SK-N-SH (cell line): ENCODE data around the gene IGFBP7. TPM values are rescaled to one million over a fixed set of nuclear protein-coding genes. Genes with fewer than 3 reads are reported as not detected.

ENCODE experiments used
- CTCF ChIA-PET: fragments of 300-600, 350-600 bp; formaldehyde crosslinking; extraction: SDS; loops from one replicate; lab custom pipeline; 2021; lab: Yijun Ruan, JAX
- POLR2A ChIA-PET: fragments of 350-600 bp; sonication (Branson Sonifier 250); formaldehyde crosslinking; extraction: SDS; loops from one replicate; lab custom pipeline; 2020; ENCODE audit warnings: antibody characterized with exemption, inconsistent platforms; lab: Yijun Ruan, JAX
- DNase-seq: peaks from one replicate; pipeline ENCODE4 v3.0.0; 2012
- H2AFZ ChIP-seq: fragments of 200-600 bp; sonication (generic); 2 replicates; pipeline ENCODE4 v1.8.1; 2016; ENCODE audit warnings: antibody characterized with exemption, mild to moderate bottlenecking, low read depth
- H3F3A ChIP-seq: fragments of 200-600 bp; sonication (generic); replicated peaks from 2 replicates; pipeline ENCODE3; 2016; ENCODE audit warnings: antibody characterized with exemption, mild to moderate bottlenecking; ENCODE audit not compliant: insufficient read depth
- H3K27ac ChIP-seq, 2 experiments: fragments of 200-500 bp in 1 of 2; fragments of 200-600 bp in 1 of 2; sonication (Bioruptor generic) in 1 of 2; sonication (generic), shearing (Covaris generic) in 1 of 2; 2 replicates each; pipeline versions ENCODE4 v1.5.1 to v1.6.1; 2014 to 2016; ENCODE audit warnings: low read depth in 2 of 2, inconsistent platforms in 1 of 2, low read length in 1 of 2, mild to moderate bottlenecking in 1 of 2, mixed read lengths in 1 of 2
- H3K27me3 ChIP-seq: fragments of 200-600 bp; sonication (generic), shearing (Covaris generic); 2 replicates; pipeline ENCODE4 v1.6.1; 2016; ENCODE audit warnings: mixed run types; ENCODE audit not compliant: insufficient read depth
- H3K36me3 ChIP-seq, 2 experiments: fragments of 200-500 bp in 1 of 2; fragments of 200-600 bp in 1 of 2; sonication (Bioruptor generic) in 1 of 2; sonication (generic) in 1 of 2; replicated peaks in 1 of 2; 2 replicates each; pipeline versions ENCODE3 to v1.5.1; 2014 to 2016; ENCODE audit warnings: low read length in 1 of 2, mild to moderate bottlenecking in 1 of 2; ENCODE audit not compliant: insufficient read depth in 2 of 2, control insufficient read depth in 1 of 2
- H3K4me1 ChIP-seq, 2 experiments: fragments of 200-500 bp in 1 of 2; fragments of 200-600 bp in 1 of 2; sonication (Bioruptor generic) in 1 of 2; sonication (generic), shearing (Covaris generic) in 1 of 2; 2 replicates each; pipeline versions ENCODE4 v1.5.1 to v1.6.1; 2014 to 2016; ENCODE audit warnings: low read depth in 1 of 2, low read length in 1 of 2, mixed run types in 1 of 2; ENCODE audit not compliant: insufficient read depth in 2 of 2, control insufficient read depth in 1 of 2
- H3K4me2 ChIP-seq: fragments of 200-600 bp; sonication (generic), shearing (Covaris generic); 2 replicates; pipeline ENCODE4 v1.6.1; 2017; ENCODE audit warnings: mixed run types
- H3K4me3 ChIP-seq, 2 experiments: fragments of 200-500 bp in 1 of 2; fragments of 200-600 bp in 1 of 2; sonication (Bioruptor generic) in 1 of 2; sonication (generic), shearing (Covaris generic) in 1 of 2; 2 replicates each; pipeline versions ENCODE4 v1.5.1 to v1.8.1; 2014 to 2016; ENCODE audit warnings: low read depth in 2 of 2, inconsistent platforms in 1 of 2, low read length in 1 of 2, mild to moderate bottlenecking in 1 of 2, mixed read lengths in 1 of 2, moderate library complexity in 1 of 2
- H3K79me2 ChIP-seq: fragments of 200-600 bp; sonication (generic); 2 replicates; pipeline ENCODE4 v1.8.1; 2017; ENCODE audit warnings: mild to moderate bottlenecking; ENCODE audit not compliant: insufficient read depth
- H3K9ac ChIP-seq: fragments of 200-600 bp; sonication (generic); 2 replicates; pipeline ENCODE4 v1.6.1; 2017; ENCODE audit warnings: mixed run types
- H3K9me2 ChIP-seq: fragments of 200-600 bp; sonication (generic); 2 replicates; pipeline ENCODE4 v1.6.1; 2017; ENCODE audit warnings: mixed run types
- H3K9me3 ChIP-seq: fragments of 200-600 bp; sonication (generic); 2 replicates; pipeline ENCODE4 v1.6.1; 2017; ENCODE audit warnings: mixed run types, mild to moderate bottlenecking, moderate library complexity
- H4K20me1 ChIP-seq: fragments of 200-600 bp; sonication (generic); 2 replicates; pipeline ENCODE4 v1.6.1; 2017; ENCODE audit warnings: mild to moderate bottlenecking, mixed run types; ENCODE audit not compliant: insufficient read depth
- CHD2 ChIP-seq: fragments of 150-350 bp; IDR thresholded peaks from 2 replicates; pipeline ENCODE4 v1.6.1; 2018; ENCODE audit warnings: low read length; ENCODE audit not compliant: partially characterized antibody
- EP300 ChIP-seq, 2 experiments: IDR thresholded peaks; 2 replicates each; pipeline versions ENCODE4 v1.4.0 to v1.6.1; 2012; ENCODE audit warnings: borderline replicate concordance in 1 of 2, low read depth in 1 of 2, low read length in 1 of 2
- FOSL2 ChIP-seq: IDR thresholded peaks from 2 replicates; pipeline ENCODE4 v1.4.0; 2012; ENCODE audit warnings: low read depth, mild to moderate bottlenecking, moderate library complexity, borderline replicate concordance
- FOXJ3 ChIP-seq: sonication (generic); formaldehyde crosslinking; IDR thresholded peaks from 2 replicates; pipeline ENCODE4 v1.5.1; 2020; ENCODE audit warnings: mild to moderate bottlenecking, missing genetic modification reagents
- GATA2 ChIP-seq: sonication (generic); formaldehyde crosslinking; IDR thresholded peaks from 2 replicates; pipeline ENCODE4 v1.5.0; 2020; ENCODE audit warnings: mild to moderate bottlenecking, missing genetic modification reagents
- MAX ChIP-seq: IDR thresholded peaks from 2 replicates; pipeline ENCODE4 v1.4.0; 2012; ENCODE audit warnings: low read depth
- MEF2A ChIP-seq: IDR thresholded peaks from 2 replicates; pipeline ENCODE4 v1.4.0; 2012; ENCODE audit warnings: low read depth, borderline replicate concordance
- MXI1 ChIP-seq: IDR thresholded peaks from 2 replicates; pipeline ENCODE4 v1.6.1; 2012; ENCODE audit warnings: mild to moderate bottlenecking, low read depth, low read length, improper control_type of control experiment
- RAD21 ChIP-seq: IDR thresholded peaks from 2 replicates; pipeline ENCODE4 v1.6.1; 2012; ENCODE audit warnings: mild to moderate bottlenecking, low read length
- RCOR1 ChIP-seq: fragments of 150-350 bp; IDR thresholded peaks from 2 replicates; pipeline ENCODE4 v1.6.1; 2017; ENCODE audit warnings: antibody characterized with exemption, low read length
- RFX5 ChIP-seq: IDR thresholded peaks from 2 replicates; pipeline ENCODE4 v1.6.1; 2012; ENCODE audit warnings: mild to moderate bottlenecking, improper control_type of control experiment, low read length
- TCF12 ChIP-seq: IDR thresholded peaks from 2 replicates; pipeline ENCODE4 v1.4.0; 2012
- TEAD4 ChIP-seq: IDR thresholded peaks from 2 replicates; pipeline ENCODE4 v1.4.0; 2012; ENCODE audit warnings: mild to moderate bottlenecking, borderline replicate concordance; ENCODE audit not compliant: insufficient read depth
- ZBTB33 ChIP-seq: IDR thresholded peaks from 2 replicates; pipeline ENCODE4 v1.4.0; 2012; ENCODE audit warnings: low read depth, borderline replicate concordance
- WGBS: methylation state at CpG from one replicate; pipeline ENCODE4 v1.1.6; 2017; ENCODE audit warnings: low lambda C conversion rate; 5-methylcytosine and 5-hydroxymethylcytosine counted together
- polyA plus RNA-seq, 3 experiments: library from polyadenylated mRNA; depleted of rRNA; stranded (reverse); fragments of >200 nt; gene quantifications; 2 replicates each; pipeline ENCODE4 v1.2.3, GENCODE V29; 2012
- TF ChIP-seq, protein P1 (sequence below): fragments of 200-600 bp; sonication (generic); IDR thresholded peaks from 2 replicates; pipeline ENCODE4 v1.6.1; 2017; ENCODE audit warnings: antibody characterized with exemption, mild to moderate bottlenecking, moderate library complexity

Gene IGFBP7
- polyA plus RNA-seq, 1 of the 3 experiments (the other 2 are of a cell fraction): 0.38 TPM

DNA sequence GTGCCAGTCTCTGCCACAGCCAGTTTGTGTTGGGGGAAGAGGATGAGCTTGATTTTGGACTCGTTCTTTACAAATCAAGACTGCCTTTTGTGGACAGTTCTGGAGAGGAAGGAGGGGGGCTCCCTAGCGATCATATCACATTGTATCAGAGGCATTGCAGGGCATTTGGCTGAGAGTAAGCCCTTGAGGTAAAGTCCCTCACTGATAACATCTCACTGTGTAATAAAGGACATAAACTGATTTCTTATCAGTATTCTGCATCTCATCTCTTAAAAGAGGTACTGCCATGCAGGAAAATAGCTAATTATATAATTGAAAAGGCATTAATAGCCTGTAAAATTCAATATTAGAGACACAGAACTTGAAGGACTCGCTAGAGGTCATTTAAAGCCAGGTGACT lies 6.1 kb upstream of the IGFBP7 start:
- CTCF ChIA-PET: interaction anchor here (0.6 to 2.5 kb wide), 4 partner anchors 10 to 128 kb away, joined by 3 to 11 read pairs (median 4); no protein-coding TSS in a partner anchor
- no peak for TF ChIP-seq FOSL2
- peak; percentile 92 for TF ChIP-seq RCOR1
- TF ChIP-seq EP300 (IDR thresholded peaks at IDR 0.05; ENCODE audit: borderline replicate concordance in 1 of 2, low read depth in 1 of 2, low read length in 1 of 2): peak; percentile 10 to 95; a peak in 2 of 4 replicates
- peak; percentile 97 for TF ChIP-seq GATA2 (CRISPR knock-in tag)
- no peak for TF ChIP-seq MAX
- TF ChIP-seq, protein P1, sequence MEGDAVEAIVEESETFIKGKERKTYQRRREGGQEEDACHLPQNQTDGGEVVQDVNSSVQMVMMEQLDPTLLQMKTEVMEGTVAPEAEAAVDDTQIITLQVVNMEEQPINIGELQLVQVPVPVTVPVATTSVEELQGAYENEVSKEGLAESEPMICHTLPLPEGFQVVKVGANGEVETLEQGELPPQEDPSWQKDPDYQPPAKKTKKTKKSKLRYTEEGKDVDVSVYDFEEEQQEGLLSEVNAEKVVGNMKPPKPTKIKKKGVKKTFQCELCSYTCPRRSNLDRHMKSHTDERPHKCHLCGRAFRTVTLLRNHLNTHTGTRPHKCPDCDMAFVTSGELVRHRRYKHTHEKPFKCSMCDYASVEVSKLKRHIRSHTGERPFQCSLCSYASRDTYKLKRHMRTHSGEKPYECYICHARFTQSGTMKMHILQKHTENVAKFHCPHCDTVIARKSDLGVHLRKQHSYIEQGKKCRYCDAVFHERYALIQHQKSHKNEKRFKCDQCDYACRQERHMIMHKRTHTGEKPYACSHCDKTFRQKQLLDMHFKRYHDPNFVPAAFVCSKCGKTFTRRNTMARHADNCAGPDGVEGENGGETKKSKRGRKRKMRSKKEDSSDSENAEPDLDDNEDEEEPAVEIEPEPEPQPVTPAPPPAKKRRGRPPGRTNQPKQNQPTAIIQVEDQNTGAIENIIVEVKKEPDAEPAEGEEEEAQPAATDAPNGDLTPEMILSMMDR: no peak
- TF ChIP-seq MEF2A: no peak
- no peak for TF ChIP-seq RFX5
- peak; percentile 32 for TF ChIP-seq TCF12
- TF ChIP-seq MXI1: no peak
- TF ChIP-seq TEAD4: no peak
- TF ChIP-seq RAD21: peak; percentile 21; the same call in 1 of the 2 replicates
- TF ChIP-seq CHD2: peak; percentile 65
- no peak for TF ChIP-seq FOXJ3
- TF ChIP-seq, all 33 proteins: peak for 6
- POLR2A ChIA-PET: no interaction called here

GRCh38 chr4:57114973-57115372 lies 4.8 kb upstream of the IGFBP7 start:
- H2AFZ ChIP-seq: no peak overlapping the region
- H3K27me3 ChIP-seq: no peaks in the 10 kb centered on the region
- CTCF ChIA-PET: interaction anchor here (2.5 kb wide), 1 partner anchor 49 kb away, joined by 11 read pairs; no protein-coding TSS in a partner anchor
- no peak for DNase-seq
- no peaks in the 10 kb centered on the region for H3K36me3 ChIP-seq
- H3F3A ChIP-seq: peaks cover 30% of the 10 kb centered on the region
- no peaks in the 10 kb centered on the region for H3K79me2 ChIP-seq
- H3K9me3 ChIP-seq: no peaks in the 10 kb centered on the region
- H3K9me2 ChIP-seq: no peaks in the 10 kb centered on the region
- H3K4me1 ChIP-seq: peaks cover 19 to 38% of the 10 kb centered on the region in 2 experiments
- POLR2A ChIA-PET: no interaction called here
- H3K27ac ChIP-seq: peak overlapping the region in 1 of 2 experiments; percentile 39; a peak in 2 of 4 replicates
- no peak overlapping the region for H3K9ac ChIP-seq
- 0 out of 2 replicates have a peak overlapping the region, but pooled peaks have one; percentile 49 for H3K4me2 ChIP-seq
- H3K4me3 ChIP-seq: no peak overlapping the region
- no peaks in the 10 kb centered on the region for H4K20me1 ChIP-seq
- no peak for TF ChIP-seq ZBTB33
- TF ChIP-seq, all 33 proteins: peak for 0

More for the DNA sequence above, 6.1 kb upstream of the IGFBP7 start:
- H3F3A ChIP-seq: peaks cover 32% of the 10 kb centered on the region
- H3K9me3 ChIP-seq: no peaks in the 10 kb centered on the region
- peak overlapping the region; percentile 55; the same call in 1 of the 2 replicates for H3K4me2 ChIP-seq
- no peaks in the 10 kb centered on the region for H3K36me3 ChIP-seq
- no peaks in the 10 kb centered on the region for H3K79me2 ChIP-seq
- H3K27ac ChIP-seq: peak overlapping the region; percentile 47 to 96; a peak in 3 of 4 replicates
- H3K27me3 ChIP-seq: no peaks in the 10 kb centered on the region
- H4K20me1 ChIP-seq: no peaks in the 10 kb centered on the region
- DNase-seq: peak; percentile 59
- H2AFZ ChIP-seq: no peak overlapping the region
- H3K4me3 ChIP-seq: no peak overlapping the region
- H3K9me2 ChIP-seq: no peaks in the 10 kb centered on the region
- peak overlapping the region; percentile 22; the same call in 1 of the 2 replicates for H3K9ac ChIP-seq
- 24% methylated on average over 3 of the region's 3 CpGs for WGBS
- H3K4me1 ChIP-seq: peaks cover 19 to 34% of the 10 kb centered on the region in 2 experiments
